ENCODE measurements around the gene CDCA5. TPM values are rescaled to one million over a fixed set of nuclear protein-coding genes. Genes with fewer than 3 reads are reported as not detected.
A peak's percentile ranks its signal among the peaks of the same experiment; 100 is the strongest.

The CDCA5 gene
- total and polyA plus RNA-seq, 9 donors: 0.38 to 2.8 (median 0.79) TPM; not detected in 1

DNA sequence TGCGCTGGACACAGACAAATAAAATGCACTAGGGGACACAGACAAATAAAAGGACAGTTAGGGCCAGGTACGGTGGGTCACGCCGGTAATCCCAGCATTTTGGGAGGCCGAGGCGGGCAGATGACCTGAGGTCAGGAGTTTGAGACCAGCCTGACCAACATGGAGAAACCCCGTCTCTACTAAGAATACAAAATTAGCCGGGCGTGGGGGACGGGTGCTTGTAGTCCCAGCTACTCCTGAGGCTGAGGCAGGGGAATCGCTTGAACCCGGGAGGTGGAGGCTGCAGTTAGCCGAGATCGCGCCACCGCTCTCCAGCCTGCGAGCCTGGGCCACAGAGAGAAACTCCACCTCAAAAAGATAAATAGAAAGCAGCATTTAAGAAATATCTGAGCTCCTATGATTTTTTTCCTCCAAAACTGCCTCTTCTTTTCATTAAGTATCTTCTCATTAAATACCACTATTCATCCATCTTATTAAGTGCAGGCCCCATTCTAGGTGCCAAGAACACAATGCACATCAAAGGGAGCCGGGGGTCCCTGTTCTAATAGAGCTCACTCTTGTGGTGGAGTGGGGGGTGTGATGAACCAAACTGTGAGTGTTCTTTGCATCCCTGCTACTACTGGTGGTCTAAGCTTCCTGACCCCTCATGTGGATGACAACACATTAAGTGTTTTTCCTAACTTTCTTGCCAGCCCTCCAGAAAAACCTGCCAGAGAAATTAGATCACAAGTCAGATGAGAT is 34.4 kb upstream of the CDCA5 start:
- no peaks in the 10 kb centered on the region for H3K27me3 ChIP-seq
- H3K27ac ChIP-seq: peak overlapping the region in 1 of 2 donors; percentile 35
- WGBS, 3 donors: 73 to 79% (median 78%) methylated on average over 18 of the region's 18 CpGs
- no peaks in the 10 kb centered on the region for H3K36me3 ChIP-seq
- intact Hi-C loops (cut with DNase I): loop anchor here in 3 of 4 donors (5.0 to 10.0 kb wide), 7 partner anchors 36 to 273 kb away; partner anchors contain the start of genes ARL2 (in 2 of the 3), ATG2A (in 1 of the 3), CAPN1 (in 1 of the 3) and CDC42BPG (in 1 of the 3)
- peak in 1 of 5 donors; percentile 55 for DNase-seq
- H3K9me3 ChIP-seq: no peaks in the 10 kb centered on the region
- TF ChIP-seq POLR2A (IDR thresholded peaks at IDR 0.05) (peak; percentile 5), EP300 (IDR thresholded peaks at IDR 0.05) (no peak)
- H3K4me1 ChIP-seq (ENCODE audit: insufficient read depth): peaks cover 4% of the 10 kb centered on the region
- no peak overlapping the region for H3K4me3 ChIP-seq

DNA sequence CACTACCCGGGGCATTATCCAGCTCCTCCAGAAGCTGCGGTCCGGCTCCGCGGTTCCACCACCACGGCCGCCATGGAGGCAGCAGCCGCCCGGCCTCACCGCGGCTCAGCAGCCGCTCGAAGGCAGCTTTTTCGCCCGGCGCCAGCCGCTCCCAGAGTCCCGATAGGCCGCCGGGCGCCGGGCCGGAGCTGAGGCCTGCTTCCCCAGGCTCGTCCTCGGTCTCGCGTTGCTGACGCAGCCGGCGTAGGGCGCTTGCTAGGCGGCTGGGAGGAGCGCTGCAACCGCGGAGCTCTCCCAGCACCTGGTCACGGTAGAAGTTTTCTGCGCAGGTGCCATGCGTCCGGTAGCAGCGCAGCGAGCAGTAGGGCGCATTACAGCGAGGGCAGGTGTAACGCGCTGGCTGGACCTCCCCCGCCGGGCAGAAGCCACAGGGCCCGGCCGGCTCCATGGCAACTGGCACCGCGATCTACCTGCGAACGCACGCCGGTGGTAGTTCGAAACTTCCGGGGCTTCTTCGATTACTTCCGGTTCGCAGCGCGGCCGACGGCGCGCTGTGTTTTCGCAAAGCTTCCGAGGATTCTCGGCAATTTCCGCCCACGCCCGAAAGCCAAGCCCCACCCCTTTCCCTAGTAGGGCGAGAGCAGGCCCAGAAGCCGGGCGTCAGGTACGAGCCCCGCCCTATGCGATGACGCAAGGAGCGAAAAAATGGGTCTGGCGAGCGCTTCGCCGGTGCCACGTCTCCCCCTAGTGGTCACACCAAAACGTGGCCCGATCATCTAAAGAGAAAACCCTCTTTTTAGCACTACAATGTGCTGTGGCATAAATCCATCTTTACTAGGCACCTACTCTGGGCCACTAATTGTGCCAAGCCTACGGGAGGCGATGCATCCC is 33.6 kb upstream of the CDCA5 start, which contains the start of gene ZNHIT2:
Gene ZNHIT2, minus strand, starts transcription at position 496 of the 891 bp plus-strand sequence. Its CDS starts 48 bp downstream, at position 448.
- peak within 1 kb of the TSS; percentile 27 to 70 for H3K27ac ChIP-seq
- H3K27me3 ChIP-seq: no peaks in the 10 kb centered on the region
- H3K9me3 ChIP-seq: no peaks in the 10 kb centered on the region
- H3K36me3 ChIP-seq: no peaks in the 10 kb centered on the region
- peaks cover 9% of the 10 kb centered on the region for H3K4me1 ChIP-seq (ENCODE audit: insufficient read depth)
- peak; percentile 99 to 100 (median 100) for DNase-seq
- H3K4me3 ChIP-seq: peak within 1 kb of the TSS; percentile 70
- intact Hi-C loops (cut with DNase I): loop anchor here in 3 of 4 donors (5.0 to 10.0 kb wide), 7 partner anchors 35 to 273 kb away; partner anchors contain the start of genes ARL2 (in 2 of the 3), ATG2A (in 1 of the 3), CAPN1 (in 1 of the 3) and CDC42BPG (in 1 of the 3)
- 0 to 1% (median 0%) methylated on average over 79 to 89 of the region's 89 CpGs for WGBS, 3 donors
- TF ChIP-seq POLR2A (IDR thresholded peaks at IDR 0.05): peak; percentile 64
- peak; percentile 13 for TF ChIP-seq EP300 (IDR thresholded peaks at IDR 0.05)
- TF ChIP-seq, protein P1, sequence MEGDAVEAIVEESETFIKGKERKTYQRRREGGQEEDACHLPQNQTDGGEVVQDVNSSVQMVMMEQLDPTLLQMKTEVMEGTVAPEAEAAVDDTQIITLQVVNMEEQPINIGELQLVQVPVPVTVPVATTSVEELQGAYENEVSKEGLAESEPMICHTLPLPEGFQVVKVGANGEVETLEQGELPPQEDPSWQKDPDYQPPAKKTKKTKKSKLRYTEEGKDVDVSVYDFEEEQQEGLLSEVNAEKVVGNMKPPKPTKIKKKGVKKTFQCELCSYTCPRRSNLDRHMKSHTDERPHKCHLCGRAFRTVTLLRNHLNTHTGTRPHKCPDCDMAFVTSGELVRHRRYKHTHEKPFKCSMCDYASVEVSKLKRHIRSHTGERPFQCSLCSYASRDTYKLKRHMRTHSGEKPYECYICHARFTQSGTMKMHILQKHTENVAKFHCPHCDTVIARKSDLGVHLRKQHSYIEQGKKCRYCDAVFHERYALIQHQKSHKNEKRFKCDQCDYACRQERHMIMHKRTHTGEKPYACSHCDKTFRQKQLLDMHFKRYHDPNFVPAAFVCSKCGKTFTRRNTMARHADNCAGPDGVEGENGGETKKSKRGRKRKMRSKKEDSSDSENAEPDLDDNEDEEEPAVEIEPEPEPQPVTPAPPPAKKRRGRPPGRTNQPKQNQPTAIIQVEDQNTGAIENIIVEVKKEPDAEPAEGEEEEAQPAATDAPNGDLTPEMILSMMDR (IDR thresholded peaks at IDR 0.05): peak; percentile 95 to 99 (median 98)

DNA sequence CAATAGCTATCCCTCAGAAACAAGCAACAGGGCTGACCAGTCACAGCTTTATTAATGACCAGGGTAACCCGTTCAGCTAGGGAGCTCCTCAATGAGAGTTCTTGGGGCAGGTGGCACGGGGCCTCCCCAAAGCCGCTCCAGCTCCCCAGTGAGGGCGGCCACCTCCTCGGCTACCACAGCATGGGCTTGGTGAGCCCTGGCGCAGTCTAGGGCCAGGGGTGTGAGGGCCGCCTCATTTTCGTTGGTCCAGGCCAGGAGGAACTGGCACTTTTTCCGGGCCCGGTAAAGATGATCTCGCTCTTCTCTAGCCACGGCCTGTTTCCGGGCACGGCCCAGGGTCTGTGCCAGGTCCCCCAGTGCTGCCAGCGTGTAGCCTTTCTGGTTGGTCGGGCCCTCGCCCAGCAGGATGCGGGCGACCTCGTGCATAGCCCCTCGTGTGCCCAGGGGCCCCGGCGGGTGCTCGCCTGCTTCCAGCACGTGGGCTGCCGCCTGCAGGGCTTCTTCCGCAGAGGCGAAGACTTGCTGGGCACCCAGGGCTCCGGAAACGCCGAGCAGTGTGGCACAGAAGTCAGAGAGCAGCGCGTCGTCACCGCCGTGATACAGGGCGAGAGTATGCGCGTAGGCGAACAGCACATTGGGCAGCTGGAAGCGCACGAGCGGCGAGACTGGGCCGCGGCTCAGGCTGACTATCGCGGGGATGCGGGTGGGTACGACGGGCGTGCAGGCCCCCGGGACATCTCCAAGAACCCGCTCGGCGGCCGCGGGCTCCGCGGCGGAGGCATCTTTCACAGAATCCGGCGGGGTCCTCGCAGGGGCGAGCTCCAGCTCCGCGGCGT is 32.7 kb upstream of the CDCA5 start:
- DNase-seq: peak in 3 of 5 donors; percentile 41 to 63 (median 61)
- peak overlapping the region; percentile 27 to 70 for H3K27ac ChIP-seq

More for the DNA sequence above, 32.7 kb upstream of the CDCA5 start:
- no peak for TF ChIP-seq EP300 (IDR thresholded peaks at IDR 0.05)
- no peak for TF ChIP-seq POLR2A (IDR thresholded peaks at IDR 0.05)
- TF ChIP-seq, protein P1 (IDR thresholded peaks at IDR 0.05): no peak
- 16 to 18% (median 18%) methylated on average over 56 to 68 of the region's 68 CpGs for WGBS, 3 donors
- intact Hi-C loops (cut with DNase I): loop anchor here in 3 of 4 donors (5.0 to 10.0 kb wide), 7 partner anchors 34 to 272 kb away; partner anchors contain the start of genes ARL2 (in 2 of the 3), ATG2A (in 1 of the 3), CAPN1 (in 1 of the 3) and CDC42BPG (in 1 of the 3)
- peaks cover 9% of the 10 kb centered on the region for H3K4me1 ChIP-seq (ENCODE audit: insufficient read depth)
- H3K4me3 ChIP-seq: peak overlapping the region; percentile 70
- no peaks in the 10 kb centered on the region for H3K27me3 ChIP-seq
- H3K9me3 ChIP-seq: no peaks in the 10 kb centered on the region
- no peaks in the 10 kb centered on the region for H3K36me3 ChIP-seq

All from ovary (tissue), 9 donors.